ENCODE data around the gene OSBPL2. TPM values are rescaled to one million over a fixed set of nuclear protein-coding genes. Genes with fewer than 3 reads are reported as not detected.

Gene OSBPL2
- total and polyA plus RNA-seq, 2 experiments from 2014 or later: 16.6 to 31.2 TPM

DNA sequence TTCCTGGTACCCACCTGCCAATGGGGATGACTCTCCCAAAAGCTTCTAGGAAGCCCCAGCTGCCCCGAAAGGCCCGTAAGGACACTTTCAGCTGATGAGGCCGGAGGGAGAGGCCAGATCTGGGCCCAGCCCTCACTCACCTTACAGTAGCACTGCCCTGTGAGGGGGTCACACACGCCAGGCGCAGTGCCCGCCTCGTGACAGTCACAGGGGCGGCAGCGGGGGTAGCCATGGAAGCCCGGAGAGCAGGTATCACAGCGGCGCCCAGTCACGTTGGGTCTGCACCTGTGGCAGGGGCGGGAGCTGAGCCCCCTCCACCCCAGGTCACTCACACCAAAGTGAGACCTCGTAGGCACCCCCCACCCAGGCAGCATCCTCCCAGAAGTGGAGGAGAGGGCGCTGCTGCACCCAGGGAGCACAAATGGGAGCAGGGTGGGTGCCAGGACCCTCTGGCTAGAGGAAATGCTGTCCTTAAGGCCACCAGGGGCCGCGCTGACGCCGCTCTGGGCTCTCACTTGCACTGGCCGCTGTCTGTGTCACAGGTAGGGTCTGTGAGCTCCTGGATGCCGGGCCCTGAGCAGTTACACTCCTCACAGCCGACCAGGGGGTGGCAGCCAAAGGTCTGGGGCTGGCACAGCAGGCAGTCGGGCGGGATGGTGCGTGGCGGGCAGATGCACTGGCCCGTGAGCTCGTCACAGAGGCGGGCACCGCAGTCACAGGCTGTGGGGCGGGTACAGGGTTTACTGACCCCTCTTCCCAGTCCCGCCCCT, 89.6 kb downstream of the OSBPL2 start:
- no peak overlapping the region for H3K27ac Mint-ChIP-seq
- Histone ChIP-seq H4K20me1 (replicated peaks; ENCODE audit: insufficient read depth) (no peaks in the 10 kb centered on the region), H2AFZ (no peak overlapping the region), H3K79me2 (replicated peaks; ENCODE audit: insufficient read depth) (no peaks in the 10 kb centered on the region), H3K27me3 (ENCODE audit: insufficient read depth) (no peaks in the 10 kb centered on the region), H3K4me3 (no peak overlapping the region), H3F3A (replicated peaks; ENCODE audit: low read depth) (no peaks in the 10 kb centered on the region; the same call in 1 of the 2 replicates), H3K4me1 (ENCODE audit: insufficient read depth) (no peaks in the 10 kb centered on the region), H3K27ac (ENCODE audit: low read depth) (no peak overlapping the region), H3K9me2 (ENCODE audit: insufficient read depth) (no peaks in the 10 kb centered on the region), H3K36me3 (ENCODE audit: insufficient read depth) (peaks cover 25% of the 10 kb centered on the region), H3K4me2 (no peak overlapping the region)
- ATAC-seq: no peak
- no peaks in the 10 kb centered on the region; the same call in 2 of the 3 replicates for H3K4me1 Mint-ChIP-seq
- H3K36me3 Mint-ChIP-seq (ENCODE audit: low read depth): peaks cover 68% of the 10 kb centered on the region
- DNase-seq (ENCODE audit: low spot score): no peak
- peaks cover 3% of the 10 kb centered on the region; the same call in 1 of the 3 replicates for H3K9me3 Mint-ChIP-seq
- TF ChIP-seq, protein P1, sequence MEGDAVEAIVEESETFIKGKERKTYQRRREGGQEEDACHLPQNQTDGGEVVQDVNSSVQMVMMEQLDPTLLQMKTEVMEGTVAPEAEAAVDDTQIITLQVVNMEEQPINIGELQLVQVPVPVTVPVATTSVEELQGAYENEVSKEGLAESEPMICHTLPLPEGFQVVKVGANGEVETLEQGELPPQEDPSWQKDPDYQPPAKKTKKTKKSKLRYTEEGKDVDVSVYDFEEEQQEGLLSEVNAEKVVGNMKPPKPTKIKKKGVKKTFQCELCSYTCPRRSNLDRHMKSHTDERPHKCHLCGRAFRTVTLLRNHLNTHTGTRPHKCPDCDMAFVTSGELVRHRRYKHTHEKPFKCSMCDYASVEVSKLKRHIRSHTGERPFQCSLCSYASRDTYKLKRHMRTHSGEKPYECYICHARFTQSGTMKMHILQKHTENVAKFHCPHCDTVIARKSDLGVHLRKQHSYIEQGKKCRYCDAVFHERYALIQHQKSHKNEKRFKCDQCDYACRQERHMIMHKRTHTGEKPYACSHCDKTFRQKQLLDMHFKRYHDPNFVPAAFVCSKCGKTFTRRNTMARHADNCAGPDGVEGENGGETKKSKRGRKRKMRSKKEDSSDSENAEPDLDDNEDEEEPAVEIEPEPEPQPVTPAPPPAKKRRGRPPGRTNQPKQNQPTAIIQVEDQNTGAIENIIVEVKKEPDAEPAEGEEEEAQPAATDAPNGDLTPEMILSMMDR (conservative IDR thresholded peaks at IDR 0.05; ENCODE audit: low read depth in 2 of 2): peak in 1 of 2 experiments; percentile 21; a peak in 1 of 4 replicates
- TF ChIP-seq NANOG (IDR thresholded peaks at IDR 0.05; ENCODE audit: borderline replicate concordance): no peak
- no peak overlapping the region for H3K4me3 Mint-ChIP-seq
- peaks cover 12% of the 10 kb centered on the region for H3K27me3 Mint-ChIP-seq (ENCODE audit: insufficient read depth, low read depth, poor library complexity)

DNA sequence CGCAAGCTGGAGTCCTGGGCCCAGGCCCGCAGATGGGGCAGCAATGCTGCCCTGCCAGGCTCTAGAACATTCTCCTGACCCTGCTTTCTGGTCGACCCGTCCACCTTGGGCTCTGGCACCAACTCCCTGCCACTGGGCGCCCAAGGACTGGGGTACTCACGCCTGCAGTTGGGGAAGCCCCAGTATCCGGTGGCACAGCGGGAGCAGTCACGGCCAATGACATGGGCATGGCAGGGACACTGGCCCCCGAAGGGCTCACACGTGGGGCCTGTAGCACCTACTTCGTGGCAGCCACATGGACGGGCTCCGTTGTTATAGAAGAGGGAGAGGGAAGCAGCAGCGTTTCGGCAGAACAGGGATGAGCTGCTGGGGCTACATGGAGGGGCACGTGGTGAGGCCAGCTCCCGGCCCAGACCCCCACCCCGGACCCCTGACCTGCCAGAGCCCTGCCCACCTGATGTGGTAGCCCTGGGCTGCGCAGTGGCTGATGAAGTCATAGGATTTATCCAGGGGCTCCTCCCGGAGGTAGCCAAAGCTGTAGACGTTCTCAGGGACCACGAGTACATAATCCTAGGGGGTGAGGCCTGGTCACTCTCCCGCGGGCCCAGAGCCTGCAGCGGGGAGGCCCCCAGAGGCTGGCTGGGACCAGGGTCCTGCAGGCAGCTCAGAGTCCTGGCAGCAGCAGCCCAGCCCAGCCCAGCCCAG, 90.5 kb downstream of the OSBPL2 start:
- Histone ChIP-seq H4K20me1 (replicated peaks; ENCODE audit: insufficient read depth) (no peaks in the 10 kb centered on the region), H3K4me1 (ENCODE audit: insufficient read depth) (no peaks in the 10 kb centered on the region), H3K4me2 (no peak overlapping the region), H3K36me3 (ENCODE audit: insufficient read depth) (peaks cover 25% of the 10 kb centered on the region), H3K79me2 (replicated peaks; ENCODE audit: insufficient read depth) (no peaks in the 10 kb centered on the region), H2AFZ (no peak overlapping the region), H3K27me3 (ENCODE audit: insufficient read depth) (no peaks in the 10 kb centered on the region), H3K4me3 (no peak overlapping the region), H3K9me2 (ENCODE audit: insufficient read depth) (no peaks in the 10 kb centered on the region), H3F3A (replicated peaks; ENCODE audit: low read depth) (no peaks in the 10 kb centered on the region; the same call in 1 of the 2 replicates), H3K27ac (ENCODE audit: low read depth) (no peak overlapping the region)
- Mint-ChIP-seq H3K4me3 (no peak overlapping the region), H3K4me1 (no peaks in the 10 kb centered on the region; the same call in 2 of the 3 replicates), H3K9me3 (peaks cover 3% of the 10 kb centered on the region; the same call in 1 of the 3 replicates), H3K36me3 (ENCODE audit: low read depth) (peaks cover 65% of the 10 kb centered on the region), H3K27me3 (ENCODE audit: insufficient read depth, low read depth, poor library complexity) (peaks cover 12% of the 10 kb centered on the region), H3K27ac (no peak overlapping the region)
- no peak for DNase-seq (ENCODE audit: low spot score)
- TF ChIP-seq, protein P2, sequence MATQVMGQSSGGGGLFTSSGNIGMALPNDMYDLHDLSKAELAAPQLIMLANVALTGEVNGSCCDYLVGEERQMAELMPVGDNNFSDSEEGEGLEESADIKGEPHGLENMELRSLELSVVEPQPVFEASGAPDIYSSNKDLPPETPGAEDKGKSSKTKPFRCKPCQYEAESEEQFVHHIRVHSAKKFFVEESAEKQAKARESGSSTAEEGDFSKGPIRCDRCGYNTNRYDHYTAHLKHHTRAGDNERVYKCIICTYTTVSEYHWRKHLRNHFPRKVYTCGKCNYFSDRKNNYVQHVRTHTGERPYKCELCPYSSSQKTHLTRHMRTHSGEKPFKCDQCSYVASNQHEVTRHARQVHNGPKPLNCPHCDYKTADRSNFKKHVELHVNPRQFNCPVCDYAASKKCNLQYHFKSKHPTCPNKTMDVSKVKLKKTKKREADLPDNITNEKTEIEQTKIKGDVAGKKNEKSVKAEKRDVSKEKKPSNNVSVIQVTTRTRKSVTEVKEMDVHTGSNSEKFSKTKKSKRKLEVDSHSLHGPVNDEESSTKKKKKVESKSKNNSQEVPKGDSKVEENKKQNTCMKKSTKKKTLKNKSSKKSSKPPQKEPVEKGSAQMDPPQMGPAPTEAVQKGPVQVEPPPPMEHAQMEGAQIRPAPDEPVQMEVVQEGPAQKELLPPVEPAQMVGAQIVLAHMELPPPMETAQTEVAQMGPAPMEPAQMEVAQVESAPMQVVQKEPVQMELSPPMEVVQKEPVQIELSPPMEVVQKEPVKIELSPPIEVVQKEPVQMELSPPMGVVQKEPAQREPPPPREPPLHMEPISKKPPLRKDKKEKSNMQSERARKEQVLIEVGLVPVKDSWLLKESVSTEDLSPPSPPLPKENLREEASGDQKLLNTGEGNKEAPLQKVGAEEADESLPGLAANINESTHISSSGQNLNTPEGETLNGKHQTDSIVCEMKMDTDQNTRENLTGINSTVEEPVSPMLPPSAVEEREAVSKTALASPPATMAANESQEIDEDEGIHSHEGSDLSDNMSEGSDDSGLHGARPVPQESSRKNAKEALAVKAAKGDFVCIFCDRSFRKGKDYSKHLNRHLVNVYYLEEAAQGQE (IDR thresholded peaks at IDR 0.05; ENCODE audit: unreplicated experiment): no peak
- TF ChIP-seq EZH2 (IDR thresholded peaks at IDR 0.05; ENCODE audit: low read depth, unreplicated experiment): no peak
- TF ChIP-seq, protein P3, sequence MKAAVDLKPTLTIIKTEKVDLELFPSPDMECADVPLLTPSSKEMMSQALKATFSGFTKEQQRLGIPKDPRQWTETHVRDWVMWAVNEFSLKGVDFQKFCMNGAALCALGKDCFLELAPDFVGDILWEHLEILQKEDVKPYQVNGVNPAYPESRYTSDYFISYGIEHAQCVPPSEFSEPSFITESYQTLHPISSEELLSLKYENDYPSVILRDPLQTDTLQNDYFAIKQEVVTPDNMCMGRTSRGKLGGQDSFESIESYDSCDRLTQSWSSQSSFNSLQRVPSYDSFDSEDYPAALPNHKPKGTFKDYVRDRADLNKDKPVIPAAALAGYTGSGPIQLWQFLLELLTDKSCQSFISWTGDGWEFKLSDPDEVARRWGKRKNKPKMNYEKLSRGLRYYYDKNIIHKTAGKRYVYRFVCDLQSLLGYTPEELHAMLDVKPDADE (IDR thresholded peaks at IDR 0.05): no peak
- TF ChIP-seq STAT1 (IDR thresholded peaks at IDR 0.05; ENCODE audit: unreplicated experiment): no peak
- no peak for TF ChIP-seq POLR2AphosphoS5 (IDR thresholded peaks at IDR 0.05; ENCODE audit: low read depth)
- TF ChIP-seq NANOG (IDR thresholded peaks at IDR 0.05; ENCODE audit: borderline replicate concordance): no peak
- TF ChIP-seq, protein P1 (conservative IDR thresholded peaks at IDR 0.05; ENCODE audit: low read depth in 2 of 2): no peak
- TF ChIP-seq EZH2phosphoT487 (IDR thresholded peaks at IDR 0.05; ENCODE audit: unreplicated experiment): no peak
- no peak for TF ChIP-seq ZNF331 (CRISPR knock-in tag; IDR thresholded peaks at IDR 0.05; ENCODE audit: low read depth)
- TF ChIP-seq CREB1 (CRISPR knock-in tag; IDR thresholded peaks at IDR 0.05; ENCODE audit: low read depth): no peak
- TF ChIP-seq JUNB (IDR thresholded peaks at IDR 0.05; ENCODE audit: unreplicated experiment): no peak
- no peak for ATAC-seq

Measured in GM23338 (cell line).